ENCODE measurements around the gene HRH1. TPM values are rescaled to one million over a fixed set of nuclear protein-coding genes. Genes with fewer than 3 reads are reported as not detected.

HRH1 gene
- total and polyA plus RNA-seq, 2 of the 13 experiments (the other 11 are each of a cell fraction or from before 2014, with no cell fraction given) = not detected

GRCh38 chr3:11170052-11170770 lies 15.9 kb downstream of the HRH1 start (continued):
- no peak for TF ChIP-seq PRDM10 (CRISPR knock-in tag; IDR thresholded peaks at IDR 0.05; ENCODE audit: low read depth)
- no peak for TF ChIP-seq DMAP1 (CRISPR knock-in tag; IDR thresholded peaks at IDR 0.05)
- no peak for TF ChIP-seq SP5 (CRISPR knock-in tag; IDR thresholded peaks at IDR 0.05; ENCODE audit: borderline replicate concordance, low read depth)
- no peak for TF ChIP-seq ZNF704 (CRISPR knock-in tag; IDR thresholded peaks at IDR 0.05; ENCODE audit: borderline replicate concordance)
- no peak for TF ChIP-seq HMG20B (CRISPR knock-in tag; conservative IDR thresholded peaks at IDR 0.05)
- no peak for TF ChIP-seq ZNF83 (CRISPR knock-in tag; IDR thresholded peaks at IDR 0.05; ENCODE audit: borderline replicate concordance)
- TF ChIP-seq SMAD1 (CRISPR knock-in tag; IDR thresholded peaks at IDR 0.05; ENCODE audit: borderline replicate concordance, low read depth) = no peak
- TF ChIP-seq DMTF1 (CRISPR knock-in tag; IDR thresholded peaks at IDR 0.05) = no peak
- no peak for TF ChIP-seq ARNTL (CRISPR knock-in tag; IDR thresholded peaks at IDR 0.05)
- TF ChIP-seq REXO4 (CRISPR knock-in tag; IDR thresholded peaks at IDR 0.05; ENCODE audit: borderline replicate concordance) = no peak
- TF ChIP-seq HMGXB4 (CRISPR knock-in tag; IDR thresholded peaks at IDR 0.05; ENCODE audit: borderline replicate concordance in 1 of 2, low read depth in 1 of 2) = no peak
- no peak for TF ChIP-seq MIER3 (CRISPR knock-in tag; IDR thresholded peaks at IDR 0.05; ENCODE audit: borderline replicate concordance)
